MM.1S (cell line): ENCODE measurements around the gene TEX44.

Experiments
- DNase-seq: peaks from one replicate; pipeline ENCODE4 v3.0.0-alpha.2; 2015
- H2AFZ ChIP-seq: fragments of 300-600 bp; sonication (generic); 2 replicates; pipeline ENCODE4 v1.6.0; 2016; ENCODE audit warnings: antibody characterized with exemption, low read length
- H3F3A ChIP-seq: fragments of 300-600 bp; sonication (generic); 2 replicates; pipeline ENCODE4 v1.6.1; 2016; ENCODE audit warnings: mild to moderate bottlenecking, antibody characterized with exemption, low read length, moderate library complexity, mixed read lengths; ENCODE audit not compliant: insufficient read depth
- H3K27ac ChIP-seq: fragments of 300-600 bp; sonication (generic); 2 replicates; pipeline ENCODE4 v1.5.1; 2016; ENCODE audit warnings: mild to moderate bottlenecking, low read length
- H3K27me3 ChIP-seq: fragments of 300-600 bp; sonication (generic); replicated peaks from 2 replicates; pipeline ENCODE4 v1.6.0; 2016; ENCODE audit warnings: low read length; ENCODE audit not compliant: insufficient read depth
- H3K36me3 ChIP-seq: fragments of 300-600 bp; sonication (generic); replicated peaks from 2 replicates; pipeline ENCODE4 v1.6.1; 2016; ENCODE audit warnings: mild to moderate bottlenecking, low read length, mixed read lengths; ENCODE audit not compliant: insufficient read depth
- H3K4me1 ChIP-seq: fragments of 300-600 bp; sonication (generic); 2 replicates; pipeline ENCODE4 v1.6.1; 2016; ENCODE audit warnings: low read length, mixed read lengths
- H3K4me2 ChIP-seq: fragments of 300-600 bp; sonication (generic); 2 replicates; pipeline ENCODE4 v1.6.0; 2016; ENCODE audit warnings: low read depth, low read length
- H3K4me3 ChIP-seq: fragments of 300-600 bp; sonication (generic); 2 replicates; pipeline ENCODE4 v1.5.1; 2016; ENCODE audit warnings: low read length, mixed read lengths
- H3K79me2 ChIP-seq: fragments of 300-600 bp; sonication (generic); 2 replicates; pipeline ENCODE4 v1.6.1; 2016; ENCODE audit warnings: mixed run types, low read length, mixed read lengths
- H3K9ac ChIP-seq: fragments of 300-600 bp; sonication (generic); 2 replicates; pipeline ENCODE4 v1.6.1; 2016; ENCODE audit warnings: low read length, mixed read lengths
- H3K9me2 ChIP-seq: fragments of 300-600 bp; sonication (generic); replicated peaks from 2 replicates; pipeline ENCODE4 v1.6.1; 2016; ENCODE audit warnings: mild to moderate bottlenecking, low read length, mixed read lengths; ENCODE audit not compliant: insufficient read depth
- H3K9me3 ChIP-seq: fragments of 300-600 bp; sonication (generic); replicated peaks from 2 replicates; pipeline ENCODE4 v1.6.1; 2016; ENCODE audit warnings: mild to moderate bottlenecking, low read length, mixed read lengths; ENCODE audit not compliant: insufficient read depth
- H4K20me1 ChIP-seq: fragments of 300-600 bp; sonication (generic); 2 replicates; pipeline ENCODE4 v1.6.1; 2016; ENCODE audit warnings: mild to moderate bottlenecking, low read length, moderate library complexity, mixed read lengths; ENCODE audit not compliant: insufficient read depth
- CTCF ChIP-seq: fragments of 300-600 bp; sonication (generic); IDR thresholded peaks from 2 replicates; pipeline ENCODE4 v1.5.1; 2016; ENCODE audit warnings: antibody characterized with exemption, low read length, mixed read lengths
- EZH2 ChIP-seq: fragments of 300-600 bp; sonication (generic); optimal IDR thresholded peaks from 2 replicates; pipeline ENCODE3; 2017; ENCODE audit warnings: low read depth, mild to moderate bottlenecking, antibody characterized with exemption, low read length, mixed read lengths
- EZH2phosphoT487 ChIP-seq: fragments of 300-600 bp; sonication (generic); IDR thresholded peaks from 2 replicates; pipeline ENCODE4 v1.6.1; 2018; ENCODE audit warnings: antibody characterized with exemption, low read length

Gene TEX44

GRCh38 chr2:231615058-231615671 lies 22.5 kb downstream of the TEX44 start:
- no peak for TF ChIP-seq EZH2
- TF ChIP-seq CTCF, result no peak
- TF ChIP-seq EZH2phosphoT487, result no peak
- Histone ChIP-seq H3K27ac (no peak overlapping the region), H2AFZ (no peak overlapping the region), H3K4me1 (peaks cover 19% of the 10 kb centered on the region), H3K4me2 (no peak overlapping the region), H3K9me2 (no peaks in the 10 kb centered on the region), H3K27me3 (no peaks in the 10 kb centered on the region), H4K20me1 (no peaks in the 10 kb centered on the region), H3K4me3 (no peak overlapping the region), H3F3A (peaks cover 10% of the 10 kb centered on the region; the same call in 1 of the 2 replicates), H3K9ac (no peak overlapping the region), H3K36me3 (no peaks in the 10 kb centered on the region), H3K79me2 (no peaks in the 10 kb centered on the region), H3K9me3 (no peaks in the 10 kb centered on the region)
- no peak for DNase-seq

- Histone ChIP-seq H3K9ac (no peak overlapping the region), H3K79me2 (no peaks in the 10 kb centered on the region), H3K4me2 (no peak overlapping the region), H3K4me1 (peaks cover 19% of the 10 kb centered on the region), H3K36me3 (no peaks in the 10 kb centered on the region), H3K9me2 (no peaks in the 10 kb centered on the region), H2AFZ (no peak overlapping the region), H3K4me3 (no peak overlapping the region), H3K27ac (no peak overlapping the region), H3K27me3 (no peaks in the 10 kb centered on the region), H4K20me1 (no peaks in the 10 kb centered on the region), H3F3A (peaks cover 10% of the 10 kb centered on the region; the same call in 1 of the 2 replicates), H3K9me3 (no peaks in the 10 kb centered on the region)
- TF ChIP-seq CTCF (no peak), EZH2 (no peak), EZH2phosphoT487 (no peak)
- no peak for DNase-seq
These were observed 23.6 kb downstream of the TEX44 start for GRCh38 chr2:231616296-231616695.

GRCh38 chr2:231617059-231617926 lies 24.6 kb downstream of the TEX44 start:
- no peaks in the 10 kb centered on the region for H3K9me3 ChIP-seq
- peaks cover 10% of the 10 kb centered on the region; the same call in 1 of the 2 replicates for H3F3A ChIP-seq
- H3K36me3 ChIP-seq, result no peaks in the 10 kb centered on the region
- H3K4me3 ChIP-seq, result no peak overlapping the region
- no peaks in the 10 kb centered on the region for H3K79me2 ChIP-seq
- H3K4me2 ChIP-seq, result no peak overlapping the region
- TF ChIP-seq EZH2phosphoT487 (no peak), EZH2 (no peak), CTCF (no peak)
- no peaks in the 10 kb centered on the region for H3K9me2 ChIP-seq
- no peaks in the 10 kb centered on the region for H3K27me3 ChIP-seq
- H2AFZ ChIP-seq, result no peak overlapping the region
- no peak overlapping the region for H3K27ac ChIP-seq
- DNase-seq, result no peak
- H3K9ac ChIP-seq, result no peak overlapping the region
- no peaks in the 10 kb centered on the region for H4K20me1 ChIP-seq
- peaks cover 18% of the 10 kb centered on the region for H3K4me1 ChIP-seq
